Right atrium auricular region (tissue), 2 donors: Measurements from ENCODE around the gene WNK1. TPM values are rescaled to one million over a fixed set of nuclear protein-coding genes. Genes with fewer than 3 reads are reported as not detected.

Experiments used
- DNase-seq: peaks from one replicate; pipeline ENCODE4 v3.0.0-alpha.2; 2019; ENCODE audit warnings: low spot score
- H3K27ac ChIP-seq, 2 donors: fragments of 200-600 bp; sonication (generic); 1 replicate in 1 of 2; 2 replicates in 1 of 2; pipeline ENCODE4 v1.5.1; 2016 to 2019
- H3K27me3 ChIP-seq, 2 donors: fragments of 200-600 bp; sonication (generic); one replicate each; pipeline versions ENCODE4 v1.5.1 to v1.6.0; 2017 to 2019
- H3K36me3 ChIP-seq: fragments of 200-600 bp; sonication (generic); one replicate; pipeline ENCODE4 v1.5.1; 2016
- H3K4me1 ChIP-seq, 2 donors: fragments of 200-600 bp; sonication (generic); one replicate each; pipeline versions ENCODE4 v1.5.1 to v1.6.0; 2017 to 2019
- H3K4me3 ChIP-seq, 2 donors: fragments of 200-600 bp; sonication (generic); 1 replicate in 1 of 2; 2 replicates in 1 of 2; pipeline ENCODE4 v1.5.1; 2017 to 2019; ENCODE audit warnings: mild to moderate bottlenecking in 1 of 2, moderate library complexity in 1 of 2
- H3K9me3 ChIP-seq, 2 donors: fragments of 200-600 bp; sonication (generic); one replicate each; pipeline ENCODE4 v1.5.1; 2019
- CTCF ChIP-seq, 2 donors: fragments of 200-600 bp; sonication (generic); IDR thresholded peaks; one replicate each; pipeline ENCODE4 v1.5.1; 2019; ENCODE audit warnings: antibody characterized with exemption in 2 of 2
- total RNA-seq, 2 donors: library from RNA; depleted of rRNA; stranded (reverse); fragments of >200 nt; gene quantifications; one replicate each; pipeline ENCODE4 v1.1.0, GENCODE V29; 2016

WNK1 gene
- total RNA-seq, 2 donors from 2014 or later, result 195 to 215 TPM

GRCh38 chr12:713281-713875 is 39.0 kb upstream of the WNK1 start:
- no peak for TF ChIP-seq CTCF (IDR thresholded peaks at IDR 0.05)
- Histone ChIP-seq H3K27ac (peak overlapping the region; percentile 9 to 77), H3K27me3 (no peaks in the 10 kb centered on the region), H3K36me3 (no peaks in the 10 kb centered on the region), H3K4me3 (no peak overlapping the region), H3K4me1 (peaks cover 0 to 10% of the 10 kb centered on the region in 2 donors), H3K9me3 (no peaks in the 10 kb centered on the region)
- no peak for DNase-seq

GRCh38 chr12:716506-716905 is 35.9 kb upstream of the WNK1 start:
- no peaks in the 10 kb centered on the region for H3K27me3 ChIP-seq
- TF ChIP-seq CTCF (IDR thresholded peaks at IDR 0.05), result no peak
- DNase-seq, result peak; percentile 63
- H3K27ac ChIP-seq, result peak overlapping the region; percentile 64 to 96
- no peak overlapping the region for H3K4me3 ChIP-seq
- peaks cover 0 to 19% of the 10 kb centered on the region in 2 donors for H3K4me1 ChIP-seq
- H3K9me3 ChIP-seq, result no peaks in the 10 kb centered on the region
- no peaks in the 10 kb centered on the region for H3K36me3 ChIP-seq

- H3K36me3 ChIP-seq, result no peaks in the 10 kb centered on the region
- H3K27me3 ChIP-seq, result no peaks in the 10 kb centered on the region
- no peaks in the 10 kb centered on the region for H3K9me3 ChIP-seq
- no peak for TF ChIP-seq CTCF (IDR thresholded peaks at IDR 0.05)
- H3K4me1 ChIP-seq, result peaks cover 0 to 12% of the 10 kb centered on the region in 2 donors
- H3K4me3 ChIP-seq, result no peak overlapping the region
- H3K27ac ChIP-seq, result peak overlapping the region; percentile 66 to 96
- DNase-seq, result no peak
Observed at GRCh38 chr12:718756-719102, 33.6 kb upstream of the WNK1 start.

- TF ChIP-seq CTCF (IDR thresholded peaks at IDR 0.05), result no peak
- H3K4me1 ChIP-seq, result peaks cover 0 to 14% of the 10 kb centered on the region in 2 donors
- no peak for DNase-seq
- H3K27ac ChIP-seq, result peak overlapping the region; percentile 3 to 96
- H3K9me3 ChIP-seq, result no peaks in the 10 kb centered on the region
- no peaks in the 10 kb centered on the region for H3K36me3 ChIP-seq
- H3K4me3 ChIP-seq, result no peak overlapping the region
- no peaks in the 10 kb centered on the region for H3K27me3 ChIP-seq
Observed at GRCh38 chr12:720231-720941, 32.0 kb upstream of the WNK1 start.

- H3K4me1 ChIP-seq, result peaks cover 0 to 16% of the 10 kb centered on the region in 2 donors
- H3K36me3 ChIP-seq, result no peaks in the 10 kb centered on the region
- TF ChIP-seq CTCF (IDR thresholded peaks at IDR 0.05), result no peak
- no peaks in the 10 kb centered on the region for H3K9me3 ChIP-seq
- H3K4me3 ChIP-seq, result no peak overlapping the region
- H3K27me3 ChIP-seq, result no peaks in the 10 kb centered on the region
- no peak for DNase-seq
- H3K27ac ChIP-seq, result peak overlapping the region; percentile 68 to 84
Observed at GRCh38 chr12:724194-724855, 28.1 kb upstream of the WNK1 start.
